Stimulated activated CD8-positive, alpha-beta memory T cell treated with anti-CD3 and anti-CD28 coated beads, Interleukin-15, amount 100 ng/mL, for 24 hours (primary cell): ENCODE data around the gene RAB7A.

Source experiments
- DNase-seq: peaks from one replicate; pipeline ENCODE4 v3.0.0-alpha.2; 2020; ENCODE audit warnings: low read depth

The RAB7A gene

GRCh38 chr3:128788268-128788869 lies 62.4 kb downstream of the RAB7A start:
- DNase-seq: no peak

- no peak for DNase-seq
These were observed 68.2 kb downstream of the RAB7A start for GRCh38 chr3:128794067-128794768.

- no peak for DNase-seq
These were observed 69.0 kb downstream of the RAB7A start for GRCh38 chr3:128794770-128795649.

- no peak for DNase-seq
These were observed 73.7 kb downstream of the RAB7A start for GRCh38 chr3:128799653-128800052.

GRCh38 chr3:128800241-128801187 lies 74.5 kb downstream of the RAB7A start:
- DNase-seq: peak; percentile 17

- no peak for DNase-seq
These were observed 75.9 kb downstream of the RAB7A start for GRCh38 chr3:128801779-128802380.

GRCh38 chr3:128803307-128803706 lies 77.3 kb downstream of the RAB7A start:
- no peak for DNase-seq

GRCh38 chr3:128804017-128804810 lies 78.2 kb downstream of the RAB7A start:
- DNase-seq: no peak

GRCh38 chr3:128804811-128805155 lies 78.8 kb downstream of the RAB7A start:
- DNase-seq: no peak

GRCh38 chr3:128805772-128806171 lies 79.8 kb downstream of the RAB7A start:
- DNase-seq: no peak

GRCh38 chr3:128806588-128806987 lies 80.6 kb downstream of the RAB7A start:
- no peak for DNase-seq

GRCh38 chr3:128807186-128807830 lies 81.3 kb downstream of the RAB7A start:
- no peak for DNase-seq

- DNase-seq: no peak
These were observed 82.7 kb downstream of the RAB7A start for GRCh38 chr3:128808672-128809071.

GRCh38 chr3:128813097-128813496 lies 87.1 kb downstream of the RAB7A start:
- no peak for DNase-seq

GRCh38 chr3:128814060-128814459 lies 88.1 kb downstream of the RAB7A start:
- DNase-seq: no peak

- DNase-seq: no peak
These were observed 88.7 kb downstream of the RAB7A start for GRCh38 chr3:128814519-128815317.

- no peak for DNase-seq
These were observed 89.5 kb downstream of the RAB7A start for GRCh38 chr3:128815318-128816064.

GRCh38 chr3:128818186-128818787 lies 92.3 kb downstream of the RAB7A start:
- DNase-seq: no peak
